Measurements from ENCODE around the gene IL11. TPM values are rescaled to one million over a fixed set of nuclear protein-coding genes. Genes with fewer than 3 reads are reported as not detected.

Gene IL11
- total RNA-seq, 4 donors from 2014 or later: not detected

DNA sequence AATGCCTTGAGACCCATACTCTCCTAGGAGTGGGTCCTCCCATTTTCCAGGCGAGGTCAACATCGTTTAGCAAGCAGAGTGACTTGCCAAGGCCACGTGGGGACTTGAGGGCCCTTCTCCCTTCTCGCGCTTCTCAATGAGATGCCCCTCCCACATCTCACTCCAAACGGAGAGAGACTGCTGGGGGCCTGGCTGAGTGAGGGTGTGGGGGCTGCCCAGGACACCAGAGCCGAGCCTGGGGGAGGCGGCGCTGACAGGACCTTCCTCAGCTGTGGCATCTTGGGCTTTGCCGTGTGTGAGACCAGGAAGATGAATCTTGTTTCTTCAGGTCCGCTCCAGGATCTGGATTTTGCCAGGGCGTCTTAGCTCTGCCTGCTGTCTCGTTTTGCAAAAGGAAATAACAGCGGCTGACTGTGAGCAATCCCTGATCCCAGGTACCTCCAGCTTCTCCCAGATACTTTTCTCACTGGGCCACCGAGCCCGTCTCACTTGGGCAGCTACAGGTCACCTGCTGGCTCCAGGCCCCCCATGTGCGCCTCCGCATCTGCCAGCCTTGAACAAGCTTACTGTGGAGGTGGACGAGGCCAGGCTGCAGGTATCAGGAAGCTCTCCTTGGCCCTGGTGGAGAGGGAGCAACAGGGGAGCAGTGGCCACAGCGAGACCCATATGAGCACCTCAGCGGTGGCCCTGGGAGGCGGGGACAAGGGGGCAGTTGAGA, 21.8 kb downstream of the IL11 start:
- peaks cover 0 to 13% of the 10 kb centered on the region in 2 donors for H3K27me3 ChIP-seq
- H3K36me3 ChIP-seq: peaks cover 0 to 13% (median 0%) of the 10 kb centered on the region in 3 donors
- peaks cover 0 to 19% (median 2%) of the 10 kb centered on the region in 4 donors for H3K4me1 ChIP-seq
- no peak for DNase-seq
- no peak overlapping the region for H3K27ac ChIP-seq
- H3K4me3 ChIP-seq: no peak overlapping the region
- TF ChIP-seq POLR2A (IDR thresholded peaks at IDR 0.05): no peak
- TF ChIP-seq, protein P1, sequence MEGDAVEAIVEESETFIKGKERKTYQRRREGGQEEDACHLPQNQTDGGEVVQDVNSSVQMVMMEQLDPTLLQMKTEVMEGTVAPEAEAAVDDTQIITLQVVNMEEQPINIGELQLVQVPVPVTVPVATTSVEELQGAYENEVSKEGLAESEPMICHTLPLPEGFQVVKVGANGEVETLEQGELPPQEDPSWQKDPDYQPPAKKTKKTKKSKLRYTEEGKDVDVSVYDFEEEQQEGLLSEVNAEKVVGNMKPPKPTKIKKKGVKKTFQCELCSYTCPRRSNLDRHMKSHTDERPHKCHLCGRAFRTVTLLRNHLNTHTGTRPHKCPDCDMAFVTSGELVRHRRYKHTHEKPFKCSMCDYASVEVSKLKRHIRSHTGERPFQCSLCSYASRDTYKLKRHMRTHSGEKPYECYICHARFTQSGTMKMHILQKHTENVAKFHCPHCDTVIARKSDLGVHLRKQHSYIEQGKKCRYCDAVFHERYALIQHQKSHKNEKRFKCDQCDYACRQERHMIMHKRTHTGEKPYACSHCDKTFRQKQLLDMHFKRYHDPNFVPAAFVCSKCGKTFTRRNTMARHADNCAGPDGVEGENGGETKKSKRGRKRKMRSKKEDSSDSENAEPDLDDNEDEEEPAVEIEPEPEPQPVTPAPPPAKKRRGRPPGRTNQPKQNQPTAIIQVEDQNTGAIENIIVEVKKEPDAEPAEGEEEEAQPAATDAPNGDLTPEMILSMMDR (IDR thresholded peaks at IDR 0.05): no peak
- H3K9me3 ChIP-seq: no peaks in the 10 kb centered on the region

DNA sequence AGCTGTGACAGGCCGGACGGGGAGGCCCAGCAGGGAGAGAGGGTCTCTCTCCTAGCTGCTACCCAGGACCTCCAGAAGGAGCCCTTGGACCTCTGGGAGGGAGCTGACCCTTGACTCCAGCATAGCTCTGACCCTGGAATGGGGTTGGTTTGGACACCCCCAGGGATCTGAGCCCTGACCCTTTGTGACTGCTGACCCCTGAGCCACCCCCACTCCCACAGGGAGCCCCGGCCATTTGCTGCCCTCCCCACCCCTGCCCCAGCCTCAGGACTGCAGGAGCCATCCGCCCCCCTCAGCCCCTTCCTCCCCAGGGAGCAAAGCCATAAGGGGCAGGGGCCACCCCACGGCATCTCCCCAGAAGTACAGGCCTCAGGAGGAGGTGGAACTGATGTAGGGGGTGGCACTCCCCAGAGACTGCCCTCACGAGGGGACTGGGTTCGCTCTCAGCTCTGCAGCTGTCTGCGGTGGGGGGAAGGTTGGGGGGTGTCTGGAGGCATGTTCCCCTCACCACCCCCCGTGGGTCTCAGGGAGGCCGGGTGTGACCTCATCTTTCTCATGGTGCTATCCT, 22.7 kb downstream of the IL11 start:
- no peak for DNase-seq
- no peak for TF ChIP-seq POLR2A (IDR thresholded peaks at IDR 0.05)
- TF ChIP-seq, protein P1 (IDR thresholded peaks at IDR 0.05): no peak
- peaks cover 0 to 23% (median 0%) of the 10 kb centered on the region in 3 donors for H3K36me3 ChIP-seq
- no peak overlapping the region for H3K4me3 ChIP-seq
- peaks cover 0 to 10% (median 0%) of the 10 kb centered on the region in 4 donors for H3K4me1 ChIP-seq
- peaks cover 0 to 5% of the 10 kb centered on the region in 2 donors for H3K27me3 ChIP-seq
- no peak overlapping the region for H3K27ac ChIP-seq
- H3K9me3 ChIP-seq: no peaks in the 10 kb centered on the region

- Histone ChIP-seq H3K27me3 (no peaks in the 10 kb centered on the region), H3K9me3 (no peaks in the 10 kb centered on the region), H3K4me3 (no peak overlapping the region), H3K4me1 (peaks cover 0 to 8% (median 0%) of the 10 kb centered on the region in 4 donors), H3K27ac (no peak overlapping the region), H3K36me3 (peaks cover 0 to 29% (median 0%) of the 10 kb centered on the region in 3 donors)
- DNase-seq: no peak
- TF ChIP-seq, protein P1 (IDR thresholded peaks at IDR 0.05): no peak
- no peak for TF ChIP-seq POLR2A (IDR thresholded peaks at IDR 0.05)
Observed at GRCh38 chr19:55346725-55347441, 23.4 kb downstream of the IL11 start.

DNA sequence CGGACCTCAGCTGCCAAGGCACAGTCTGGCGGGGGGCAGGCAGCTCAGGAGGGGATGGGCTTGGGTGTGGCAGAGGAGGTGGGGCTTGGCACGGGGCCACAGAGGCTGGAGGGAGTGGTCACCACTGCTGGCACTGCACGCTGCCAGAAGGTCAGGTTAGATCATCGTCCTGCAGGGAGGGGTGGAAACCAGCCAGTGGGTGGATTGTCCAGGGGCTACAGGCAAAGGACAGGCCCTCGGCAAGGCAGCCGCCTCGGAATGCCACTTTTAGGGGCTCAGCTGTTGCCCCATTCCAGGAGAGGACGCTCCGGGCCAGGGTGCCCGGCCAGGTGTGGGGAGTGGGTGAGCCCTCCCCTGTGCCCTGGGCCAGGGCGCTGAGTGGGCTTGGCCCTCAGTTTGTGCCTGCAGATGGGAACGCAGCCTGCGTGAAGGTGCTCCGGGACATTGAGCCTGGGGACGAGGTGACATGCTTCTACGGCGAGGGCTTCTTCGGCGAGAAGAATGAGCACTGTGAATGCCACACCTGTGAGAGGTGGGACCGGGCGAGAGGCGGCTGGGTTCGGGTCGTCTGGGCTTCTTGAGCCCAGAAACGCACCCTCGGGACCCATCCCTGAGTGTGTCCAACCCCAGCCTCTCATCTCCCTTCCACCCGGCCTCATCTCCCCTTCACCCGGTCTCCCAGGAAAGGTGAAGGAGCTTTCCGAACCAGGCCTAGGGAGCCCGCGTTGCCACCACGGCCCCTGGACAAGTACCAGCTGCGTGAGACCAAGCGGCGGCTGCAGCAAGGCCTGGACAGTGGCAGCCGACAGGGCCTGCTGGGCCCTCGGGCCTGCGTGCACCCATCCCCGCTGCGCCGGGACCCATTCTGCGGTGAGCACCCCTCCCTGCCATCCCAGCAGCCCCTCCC, 24.2 kb downstream of the IL11 start:
- Histone ChIP-seq H3K27me3 (no peaks in the 10 kb centered on the region), H3K9me3 (no peaks in the 10 kb centered on the region), H3K4me1 (peaks cover 0 to 13% (median 2%) of the 10 kb centered on the region in 4 donors), H3K27ac (no peak overlapping the region), H3K36me3 (peaks cover 0 to 30% (median 0%) of the 10 kb centered on the region in 3 donors), H3K4me3 (no peak overlapping the region)
- DNase-seq: peak in 2 of 3 donors; percentile 62 to 70
- TF ChIP-seq, protein P1 (IDR thresholded peaks at IDR 0.05): no peak
- TF ChIP-seq POLR2A (IDR thresholded peaks at IDR 0.05): no peak

Measured in Peyer's patch (tissue), 4 donors.